Left lung (tissue), 10 donors: ENCODE results near the gene CHD9. TPM values are rescaled to one million over a fixed set of nuclear protein-coding genes. Genes with fewer than 3 reads are reported as not detected.
"Not testable (repeated sequence)": the region's sequence is repeated elsewhere in the genome, so short reads cannot be mapped to it uniquely, and the experiment has no call there.

Experiments
- ATAC-seq: fragments of 200-7000 bp; cut with Tn5 transposase; one replicate; pipeline ENCODE4 v1.9.1; 2020; ENCODE audit warnings: moderate library complexity
- DNase-seq, 4 donors: peaks; one replicate each; pipeline ENCODE4 v3.0.0-alpha.2; 2013 to 2020
- H3K27ac ChIP-seq, 2 donors: fragments of 200-600 bp; sonication (generic) in 1 of 2; one replicate each; pipeline versions ENCODE4 v1.5.0 to v1.8.0; 2020 to 2021
- H3K27me3 ChIP-seq, 2 donors: fragments of 200-600 bp; sonication (generic) in 1 of 2; one replicate each; pipeline versions ENCODE4 v1.5.0 to v1.8.0; 2020 to 2021
- H3K36me3 ChIP-seq, 2 donors: fragments of 200-600 bp; sonication (generic) in 1 of 2; one replicate each; pipeline versions ENCODE4 v1.5.0 to v1.8.0; 2020 to 2021
- H3K4me1 ChIP-seq, 2 donors: fragments of 200-600 bp; one replicate each; pipeline ENCODE4 v1.8.0; 2021
- H3K4me3 ChIP-seq, 2 donors: fragments of 200-600 bp; sonication (generic) in 1 of 2; one replicate each; pipeline versions ENCODE4 v1.5.0 to v1.8.0; 2020 to 2021; ENCODE audit warnings: mild to moderate bottlenecking in 1 of 2
- H3K9me3 ChIP-seq, 2 donors: fragments of 200-600 bp; sonication (generic) in 1 of 2; one replicate each; pipeline versions ENCODE4 v1.5.0 to v1.8.0; 2020 to 2021
- CTCF ChIP-seq, 2 donors: fragments of 200-600 bp; sonication (generic) in 1 of 2; IDR thresholded peaks; one replicate each; pipeline versions ENCODE4 v1.5.0 to v1.8.0; 2021; ENCODE audit warnings: antibody characterized with exemption in 2 of 2
- intact Hi-C, 2 donors: fragments of 100-400 bp; cut with DNase I; formaldehyde crosslinking; loops; one replicate each; pipeline versions ENCODE4 v1.11.2 to v1.14.2; 2022
- polyA plus RNA-seq, 6 donors: library from polyadenylated mRNA; unstranded; fragments of 120-200 nt; gene quantifications; one replicate each; pipeline ENCODE4 v1.2.1, GENCODE V29; 2013; ENCODE audit not compliant: insufficient read length in 6 of 6
- total RNA-seq, 2 donors: library from RNA; stranded (reverse); fragmentation: NEBNext Ultra II Directional; extraction: Animal tissue kit (Norgen Biotek cat#: 25700); gene quantifications; one replicate each; pipeline ENCODE4 v1.2.1, GENCODE V29; 2021
- donor health status: DM: no; HTN: yes; CAD: no.
- donor health status: DM: no; HTN: no; CAD: no.

Gene CHD9
- total and polyA plus RNA-seq, 8 donors, result 65.6 to 88.0 (median 74.0) TPM

GRCh38 chr16:53261276-53261675 lies 206.5 kb downstream of the CHD9 start:
- Histone ChIP-seq H3K36me3 (peaks cover 0 to 62% of the 10 kb centered on the region in 2 donors), H3K27ac (no peak overlapping the region), H3K4me3 (no peak overlapping the region), H3K9me3 (no peaks in the 10 kb centered on the region), H3K4me1 (no peaks in the 10 kb centered on the region), H3K27me3 (no peaks in the 10 kb centered on the region)
- DNase-seq (no peak), ATAC-seq (no peak)
- intact Hi-C loops, result no loop called here
- no peak for TF ChIP-seq CTCF (IDR thresholded peaks at IDR 0.05)

- TF ChIP-seq CTCF (IDR thresholded peaks at IDR 0.05), result no peak
These were observed 207.9 kb downstream of the CHD9 start for GRCh38 chr16:53262645-53263044.

GRCh38 chr16:53266156-53266555 lies 211.4 kb downstream of the CHD9 start:
- H3K4me3 ChIP-seq, result no peak overlapping the region
- TF ChIP-seq CTCF (IDR thresholded peaks at IDR 0.05), result no peak
- ATAC-seq, result no peak
- peaks cover 0 to 77% of the 10 kb centered on the region in 2 donors for H3K36me3 ChIP-seq
- H3K4me1 ChIP-seq, result no peaks in the 10 kb centered on the region
- no peaks in the 10 kb centered on the region for H3K27me3 ChIP-seq
- intact Hi-C loops, result no loop called here
- no peak for DNase-seq
- H3K27ac ChIP-seq, result no peak overlapping the region
- no peaks in the 10 kb centered on the region for H3K9me3 ChIP-seq

More at GRCh38 chr16:53262645-53263044, 207.9 kb downstream of the CHD9 start:
- Histone ChIP-seq H3K27me3 (no peaks in the 10 kb centered on the region), H3K27ac (no peak overlapping the region), H3K4me3 (no peak overlapping the region), H3K9me3 (no peaks in the 10 kb centered on the region), H3K36me3 (peaks cover 0 to 63% of the 10 kb centered on the region in 2 donors), H3K4me1 (no peaks in the 10 kb centered on the region)
- DNase-seq (no peak), ATAC-seq (no peak)
- intact Hi-C loops, result no loop called here

- ATAC-seq, H3K9me3 ChIP-seq, H3K4me3 ChIP-seq, intact Hi-C loops, H3K27ac ChIP-seq, H3K27me3 ChIP-seq, DNase-seq: not testable (repeated sequence)
- H3K36me3 ChIP-seq, result peaks cover 0 to 68% of the 10 kb centered on the region in 2 donors
- H3K4me1 ChIP-seq, result peaks cover 4 to 12% of the 10 kb centered on the region in 2 donors
These were observed 223.7 kb downstream of the CHD9 start for GRCh38 chr16:53278498-53278897.

GRCh38 chr16:53281280-53281679 lies 226.5 kb downstream of the CHD9 start:
- no peaks in the 10 kb centered on the region for H3K27me3 ChIP-seq
- peaks cover 3 to 55% of the 10 kb centered on the region in 2 donors for H3K36me3 ChIP-seq
- ATAC-seq, result peak; percentile 12
- DNase-seq, result no peak
- intact Hi-C loops, result loop anchor here in 1 of 2 donors (5.0 kb wide), 1 partner anchor 149 kb away; no protein-coding TSS in a partner anchor
- peaks cover 4 to 15% of the 10 kb centered on the region in 2 donors for H3K4me1 ChIP-seq
- no peak for TF ChIP-seq CTCF (IDR thresholded peaks at IDR 0.05)
- no peaks in the 10 kb centered on the region for H3K9me3 ChIP-seq
- peak overlapping the region; percentile 21 to 45 for H3K27ac ChIP-seq
- H3K4me3 ChIP-seq, result no peak overlapping the region

- Histone ChIP-seq H3K9me3 (no peaks in the 10 kb centered on the region), H3K27me3 (no peaks in the 10 kb centered on the region), H3K36me3 (peaks cover 3 to 55% of the 10 kb centered on the region in 2 donors), H3K4me1 (peaks cover 4 to 15% of the 10 kb centered on the region in 2 donors), H3K27ac (peak overlapping the region; percentile 21 to 45), H3K4me3 (no peak overlapping the region)
- no peak for TF ChIP-seq CTCF (IDR thresholded peaks at IDR 0.05)
- peak; percentile 73 for ATAC-seq
- no peak for DNase-seq
- intact Hi-C loops, result loop anchor here in 1 of 2 donors (5.0 kb wide), 1 partner anchor 150 kb away; no protein-coding TSS in a partner anchor
These were observed 227.1 kb downstream of the CHD9 start for GRCh38 chr16:53281859-53282258.
